Measurements from ENCODE around the gene FAM241B.

- TF ChIP-seq, protein P1, sequence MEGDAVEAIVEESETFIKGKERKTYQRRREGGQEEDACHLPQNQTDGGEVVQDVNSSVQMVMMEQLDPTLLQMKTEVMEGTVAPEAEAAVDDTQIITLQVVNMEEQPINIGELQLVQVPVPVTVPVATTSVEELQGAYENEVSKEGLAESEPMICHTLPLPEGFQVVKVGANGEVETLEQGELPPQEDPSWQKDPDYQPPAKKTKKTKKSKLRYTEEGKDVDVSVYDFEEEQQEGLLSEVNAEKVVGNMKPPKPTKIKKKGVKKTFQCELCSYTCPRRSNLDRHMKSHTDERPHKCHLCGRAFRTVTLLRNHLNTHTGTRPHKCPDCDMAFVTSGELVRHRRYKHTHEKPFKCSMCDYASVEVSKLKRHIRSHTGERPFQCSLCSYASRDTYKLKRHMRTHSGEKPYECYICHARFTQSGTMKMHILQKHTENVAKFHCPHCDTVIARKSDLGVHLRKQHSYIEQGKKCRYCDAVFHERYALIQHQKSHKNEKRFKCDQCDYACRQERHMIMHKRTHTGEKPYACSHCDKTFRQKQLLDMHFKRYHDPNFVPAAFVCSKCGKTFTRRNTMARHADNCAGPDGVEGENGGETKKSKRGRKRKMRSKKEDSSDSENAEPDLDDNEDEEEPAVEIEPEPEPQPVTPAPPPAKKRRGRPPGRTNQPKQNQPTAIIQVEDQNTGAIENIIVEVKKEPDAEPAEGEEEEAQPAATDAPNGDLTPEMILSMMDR (IDR thresholded peaks at IDR 0.05), result no peak
- TF ChIP-seq POLR2A (IDR thresholded peaks at IDR 0.05), result no peak
Measured at GRCh38 chr10:69662173-69662877, 32.3 kb downstream of the FAM241B start.

Data from lower leg skin (tissue), 3 donors.